Gastroesophageal sphincter (tissue), 3 donors: ENCODE data around the gene KRT23.

Source experiments
- EP300 ChIP-seq: sonication (generic); formaldehyde crosslinking; IDR thresholded peaks from one replicate; pipeline ENCODE4 v1.6.1; 2017; ENCODE audit warnings: antibody characterized with exemption, mild to moderate bottlenecking
- POLR2A ChIP-seq, 2 donors: fragments of 450-650 bp; IDR thresholded peaks; one replicate each; pipeline ENCODE4 v1.6.1; 2017; ENCODE audit warnings: antibody characterized with exemption in 2 of 2, mild to moderate bottlenecking in 2 of 2, moderate library complexity in 1 of 2
- TF ChIP-seq, protein P1 (sequence below), 4 experiments: fragments of 200-600 bp in 2 of 4; fragments of 450-650 bp in 2 of 4; sonication (generic) in 1 of 4; IDR thresholded peaks; one replicate each; pipeline ENCODE4 v1.5.1; 2017 to 2019; ENCODE audit warnings: antibody characterized with exemption in 4 of 4, mild to moderate bottlenecking in 2 of 4, moderate library complexity in 2 of 4

DNA sequence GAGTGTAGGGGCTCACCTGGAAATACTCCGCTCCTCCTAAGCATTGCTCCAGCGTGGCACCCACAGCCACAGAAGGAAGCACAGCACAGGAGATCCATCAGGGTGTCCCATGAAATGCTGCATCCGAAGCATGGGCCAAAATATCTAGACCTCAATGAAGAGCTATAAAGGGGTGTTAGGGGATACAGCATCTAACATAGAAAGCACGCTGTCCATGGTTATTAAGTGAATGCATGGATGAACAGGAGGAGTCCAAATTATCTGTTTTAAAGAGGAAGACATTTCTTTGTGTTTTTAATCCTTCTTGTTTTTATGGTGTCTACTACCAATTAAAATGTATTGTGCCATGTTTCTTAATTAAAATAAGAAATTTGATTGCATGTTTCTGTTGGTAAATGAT is 30.8 kb downstream of the KRT23 start:
- TF ChIP-seq EP300 (no peak), POLR2A (IDR thresholded peaks at IDR 0.05) (no peak)
- TF ChIP-seq, protein P1, sequence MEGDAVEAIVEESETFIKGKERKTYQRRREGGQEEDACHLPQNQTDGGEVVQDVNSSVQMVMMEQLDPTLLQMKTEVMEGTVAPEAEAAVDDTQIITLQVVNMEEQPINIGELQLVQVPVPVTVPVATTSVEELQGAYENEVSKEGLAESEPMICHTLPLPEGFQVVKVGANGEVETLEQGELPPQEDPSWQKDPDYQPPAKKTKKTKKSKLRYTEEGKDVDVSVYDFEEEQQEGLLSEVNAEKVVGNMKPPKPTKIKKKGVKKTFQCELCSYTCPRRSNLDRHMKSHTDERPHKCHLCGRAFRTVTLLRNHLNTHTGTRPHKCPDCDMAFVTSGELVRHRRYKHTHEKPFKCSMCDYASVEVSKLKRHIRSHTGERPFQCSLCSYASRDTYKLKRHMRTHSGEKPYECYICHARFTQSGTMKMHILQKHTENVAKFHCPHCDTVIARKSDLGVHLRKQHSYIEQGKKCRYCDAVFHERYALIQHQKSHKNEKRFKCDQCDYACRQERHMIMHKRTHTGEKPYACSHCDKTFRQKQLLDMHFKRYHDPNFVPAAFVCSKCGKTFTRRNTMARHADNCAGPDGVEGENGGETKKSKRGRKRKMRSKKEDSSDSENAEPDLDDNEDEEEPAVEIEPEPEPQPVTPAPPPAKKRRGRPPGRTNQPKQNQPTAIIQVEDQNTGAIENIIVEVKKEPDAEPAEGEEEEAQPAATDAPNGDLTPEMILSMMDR (IDR thresholded peaks at IDR 0.05): no peak
